Stimulated activated CD8-positive, alpha-beta memory T cell treated with anti-CD3 and anti-CD28 coated beads, Interleukin-4, amount 100 ng/mL, for 4 hours (primary cell): ENCODE results near the gene SEL1L2.

ENCODE experiments used
- DNase-seq, 2 donors: peaks; one replicate each; pipeline ENCODE4 v3.0.0-alpha.2; 2020; ENCODE audit warnings: low read depth in 2 of 2, low spot score in 1 of 2

The SEL1L2 gene

DNA sequence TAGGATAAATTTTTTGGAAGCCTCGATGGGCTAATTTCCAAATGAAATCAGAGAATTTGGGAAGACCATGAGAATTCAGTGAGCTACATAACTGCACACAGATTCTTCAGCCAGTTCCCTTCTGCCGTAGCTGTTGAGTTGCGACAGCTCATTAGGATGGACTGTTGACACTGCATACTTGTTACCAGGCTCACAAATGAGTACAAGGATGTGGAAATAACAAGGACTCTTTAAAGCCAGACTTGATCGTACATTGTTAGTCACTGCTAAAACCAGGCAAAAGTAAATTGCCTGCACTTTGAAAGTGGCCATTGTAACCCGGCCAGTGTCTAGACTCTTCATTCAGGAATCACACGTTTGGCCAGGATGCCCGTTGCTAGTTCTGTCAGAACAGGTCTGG, 168.5 kb downstream of the SEL1L2 start:
- no peak for DNase-seq

DNA sequence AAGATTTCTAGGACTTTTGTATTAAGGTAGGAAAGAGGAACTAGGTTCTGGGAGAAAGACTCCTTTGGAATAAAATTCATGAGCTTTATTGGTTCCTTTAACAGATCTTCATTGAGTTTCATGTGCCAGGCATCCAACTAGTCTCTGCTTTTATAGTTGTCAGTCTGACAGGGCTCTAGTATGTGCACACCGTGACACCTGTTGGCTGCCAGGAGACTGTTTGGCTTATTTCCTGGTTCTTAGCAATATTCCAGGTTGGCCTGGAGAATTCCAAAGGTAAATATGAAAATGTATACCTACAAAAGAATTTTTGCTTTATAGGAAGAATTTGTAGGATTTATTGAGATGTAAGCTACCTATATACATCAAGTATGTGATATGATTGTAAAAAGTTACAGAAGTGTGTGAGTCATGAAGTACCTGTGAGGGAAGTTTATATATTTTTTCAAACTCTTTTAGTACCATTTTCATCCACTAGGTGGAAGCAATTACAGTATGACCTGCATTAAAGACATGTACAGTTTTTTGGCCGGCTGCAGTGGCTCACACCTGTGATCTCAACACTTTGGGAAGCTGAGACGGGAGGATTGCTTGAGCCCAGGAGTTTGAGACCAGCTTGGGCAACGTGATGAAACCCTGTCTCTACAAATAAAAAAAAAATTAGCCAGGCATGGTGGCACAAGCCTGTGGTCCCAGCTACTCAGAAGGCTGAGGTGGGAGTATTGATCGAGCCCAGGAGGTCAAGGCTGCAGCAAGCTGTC, 170.3 kb downstream of the SEL1L2 start:
- DNase-seq = no peak

DNA sequence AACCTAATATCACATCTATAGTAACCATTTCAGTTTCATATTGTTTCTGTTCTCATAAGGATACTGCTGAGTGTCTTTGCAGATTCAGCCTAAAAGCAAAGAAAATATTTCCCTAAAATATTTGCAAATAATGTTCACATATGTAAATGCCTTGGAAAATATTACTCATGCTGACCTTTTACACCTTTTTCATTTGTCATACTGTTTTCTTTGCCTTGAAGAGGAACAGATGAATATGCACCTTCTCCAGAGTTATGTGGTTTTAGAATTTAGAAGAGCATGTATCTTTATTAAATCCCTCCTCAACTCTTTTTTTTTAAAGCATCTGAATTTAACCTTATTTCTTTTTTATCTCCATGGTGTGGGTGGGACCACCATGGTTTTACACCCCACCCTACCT, 173.1 kb downstream of the SEL1L2 start:
- DNase-seq = no peak

DNA sequence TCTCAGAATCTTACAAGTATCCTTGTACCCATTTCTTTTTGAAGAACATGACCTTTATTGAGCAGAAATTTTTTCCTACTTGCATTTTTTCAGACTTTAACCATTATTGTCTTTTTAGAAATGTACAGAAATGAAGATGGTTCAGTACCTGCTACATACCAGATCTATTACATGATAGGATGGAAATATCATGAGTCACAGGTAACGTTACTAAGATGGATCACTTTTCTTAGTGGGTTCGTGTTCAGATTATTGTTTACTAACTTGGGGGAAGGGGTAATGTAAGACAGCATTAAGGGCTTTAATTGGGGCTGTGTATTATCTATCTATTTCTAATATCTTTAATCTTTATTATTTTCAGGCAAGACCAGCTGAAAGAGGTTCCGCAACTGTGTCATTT, 173.7 kb downstream of the SEL1L2 start:
- no peak for DNase-seq

DNA sequence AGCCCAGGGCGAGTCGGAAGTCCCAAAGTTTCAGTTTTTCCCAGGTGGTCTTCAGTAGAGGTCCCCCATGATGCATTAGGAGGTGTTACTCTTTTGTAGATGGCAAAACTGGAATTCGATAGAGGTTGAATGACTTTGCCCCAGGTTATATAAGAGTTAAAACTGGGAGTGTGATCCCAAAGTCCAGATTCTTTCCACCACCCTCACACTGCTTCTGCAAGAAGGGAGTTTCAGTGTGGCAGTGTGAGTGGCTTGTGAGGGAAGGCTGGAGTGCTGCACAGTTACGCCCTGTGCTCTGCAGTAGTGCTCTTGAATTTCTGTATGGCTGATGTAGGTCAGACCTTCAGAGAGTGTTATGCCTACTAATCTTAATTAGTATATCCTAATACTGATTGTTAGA, 175.7 kb downstream of the SEL1L2 start:
- no peak for DNase-seq

DNA sequence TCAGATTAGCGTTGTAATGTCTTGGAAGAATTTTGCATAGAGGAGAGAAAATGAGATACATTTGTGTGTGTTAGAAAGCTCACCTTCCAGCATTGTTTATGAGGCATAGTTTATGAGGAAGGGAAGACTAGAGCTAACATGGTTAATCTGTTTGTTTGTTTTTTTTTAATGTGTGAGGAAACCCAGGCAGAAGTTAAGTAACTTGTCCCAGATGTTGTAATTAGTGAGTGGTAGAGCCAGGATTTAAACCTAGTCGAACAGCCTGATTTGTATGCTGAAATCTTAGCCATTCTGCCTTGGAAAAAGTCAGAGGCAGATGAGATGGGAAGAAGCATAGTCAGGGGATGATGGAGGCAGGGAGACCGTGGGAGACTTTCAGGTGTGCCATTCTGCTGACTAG, 176.5 kb downstream of the SEL1L2 start:
- no peak for DNase-seq

DNA sequence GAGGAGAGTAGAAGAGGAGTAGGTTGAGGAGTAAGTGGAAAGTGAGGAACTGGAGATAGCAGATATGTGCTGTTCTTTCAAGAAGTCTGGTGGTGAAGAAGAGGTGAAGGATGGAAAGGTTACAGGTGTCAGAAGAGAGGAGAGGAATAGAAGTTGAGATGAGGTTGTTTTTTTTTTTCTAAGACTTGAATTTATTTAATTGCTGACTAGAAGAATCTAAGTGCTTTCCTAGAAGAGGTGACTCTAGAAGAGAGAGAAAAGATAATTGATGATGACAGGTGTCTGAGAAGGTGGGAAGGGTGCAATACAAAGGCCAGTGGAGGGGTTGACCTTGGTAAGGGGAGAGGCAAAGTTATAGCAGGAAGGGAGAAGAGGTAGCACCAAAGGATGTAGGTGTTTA, 180.0 kb downstream of the SEL1L2 start:
- no peak for DNase-seq

DNA sequence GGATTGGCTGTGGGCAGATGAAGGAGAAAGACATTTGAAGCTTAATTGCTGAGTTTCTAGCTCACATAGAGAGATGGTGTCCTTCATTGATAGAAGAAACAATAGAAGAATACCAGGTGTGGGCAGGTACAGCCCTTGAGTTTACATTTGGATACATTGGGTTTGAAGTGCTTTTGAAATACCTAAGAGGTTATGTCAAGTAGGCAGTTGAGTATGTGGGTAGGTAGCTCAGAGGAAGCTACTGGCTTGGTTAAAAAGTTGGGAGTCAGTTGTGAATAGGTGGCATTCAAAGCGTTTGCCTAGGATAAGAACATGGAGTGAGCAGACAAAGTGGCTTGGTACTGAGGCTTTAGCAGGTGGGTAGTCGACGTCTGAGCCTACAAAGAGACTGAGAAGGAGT, 180.6 kb downstream of the SEL1L2 start:
- no peak for DNase-seq

DNA sequence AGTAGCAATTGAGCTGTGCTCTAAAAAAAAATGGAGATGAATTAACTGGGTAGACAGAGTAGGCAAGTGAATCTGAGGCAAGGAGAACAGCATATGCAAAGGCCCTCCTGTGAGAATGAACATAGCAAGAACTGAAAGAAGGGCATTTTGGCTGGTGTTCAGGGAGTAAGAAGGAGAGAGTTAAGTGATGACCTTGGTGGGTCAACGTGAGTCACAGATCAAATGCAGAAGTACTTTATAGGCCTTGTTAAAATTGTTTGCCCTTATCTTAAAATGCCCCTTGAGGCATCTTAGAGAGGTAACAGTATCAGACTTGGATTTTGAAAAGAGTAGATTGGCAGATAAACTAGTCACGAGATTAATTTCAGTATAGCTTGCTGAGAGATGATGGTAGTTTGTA, 181.0 kb downstream of the SEL1L2 start:
- no peak for DNase-seq

DNA sequence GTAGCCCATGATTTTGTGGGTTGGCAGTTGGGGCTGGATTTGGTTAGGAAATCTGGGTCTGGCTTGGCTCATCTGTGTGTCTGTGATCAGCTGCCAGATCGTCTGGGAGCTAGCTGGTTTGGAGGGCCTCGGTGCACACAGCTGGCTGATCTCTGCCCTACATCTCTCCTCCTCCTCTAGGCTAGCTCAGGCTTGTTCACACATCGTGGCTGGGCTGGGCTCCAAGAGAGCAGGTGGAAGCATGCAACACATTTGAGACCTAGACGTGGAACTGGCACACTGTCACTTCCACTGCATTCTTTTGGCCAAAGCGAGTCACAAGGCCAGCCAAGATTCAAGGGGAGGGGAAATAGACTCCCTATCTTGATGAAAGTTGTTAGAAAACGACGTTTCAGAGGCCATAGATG, 189.7 kb downstream of the SEL1L2 start:
- no peak for DNase-seq

DNA sequence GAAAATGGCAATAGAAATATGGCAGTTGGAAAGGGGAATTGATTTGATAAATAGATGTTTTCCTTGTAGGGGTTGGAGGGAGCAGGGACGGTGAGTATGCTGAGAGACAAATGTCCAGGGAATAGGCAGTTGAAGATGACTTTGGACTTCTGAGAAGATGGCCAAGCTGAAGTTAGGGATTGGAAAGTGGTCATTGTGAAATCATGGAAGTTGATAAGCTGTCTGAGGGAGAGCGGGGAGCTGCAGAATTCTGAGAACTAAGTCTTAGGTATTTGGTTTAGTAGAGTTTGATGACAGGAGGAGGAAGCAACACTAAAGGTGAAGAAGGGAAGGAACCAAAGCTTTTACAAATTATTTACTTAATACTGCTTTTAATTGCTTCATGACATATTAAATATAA, 190.4 kb downstream of the SEL1L2 start:
- no peak for DNase-seq
